HG03565 (cell line): ENCODE measurements around the gene ELAVL3.
"Not testable (repeated sequence)": the region's sequence is repeated elsewhere in the genome, so short reads cannot be mapped to it uniquely, and the experiment has no call there.

ENCODE experiments used
- ATAC-seq: cut with Tn5 transposase; IDR thresholded peaks from one replicate; pipeline ENCODE4 v1.9.1; 2021; ENCODE audit warnings: mild to moderate bottlenecking, moderate library complexity; ENCODE audit not compliant: unreplicated experiment

ELAVL3 gene

DNA sequence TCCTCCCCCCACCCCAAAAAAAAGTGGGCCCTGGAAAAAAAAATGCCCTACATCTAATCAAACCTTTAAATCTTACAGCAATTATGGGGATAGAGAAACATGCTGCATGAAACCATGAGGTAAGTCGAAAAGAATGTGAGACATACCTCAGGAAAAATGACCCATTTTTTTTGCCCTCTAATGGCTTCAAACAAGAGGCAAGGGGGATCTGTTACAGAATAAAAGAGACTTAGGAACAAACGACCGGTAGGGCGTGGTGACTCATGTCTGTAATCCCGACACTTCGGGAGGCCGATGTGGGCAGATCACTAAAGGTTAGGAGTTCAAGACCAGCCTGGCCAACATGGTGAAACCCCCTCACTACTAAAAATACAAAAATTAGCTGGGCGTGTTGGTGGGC, 70.2 kb downstream of the ELAVL3 start:
- ATAC-seq: no peak

DNA sequence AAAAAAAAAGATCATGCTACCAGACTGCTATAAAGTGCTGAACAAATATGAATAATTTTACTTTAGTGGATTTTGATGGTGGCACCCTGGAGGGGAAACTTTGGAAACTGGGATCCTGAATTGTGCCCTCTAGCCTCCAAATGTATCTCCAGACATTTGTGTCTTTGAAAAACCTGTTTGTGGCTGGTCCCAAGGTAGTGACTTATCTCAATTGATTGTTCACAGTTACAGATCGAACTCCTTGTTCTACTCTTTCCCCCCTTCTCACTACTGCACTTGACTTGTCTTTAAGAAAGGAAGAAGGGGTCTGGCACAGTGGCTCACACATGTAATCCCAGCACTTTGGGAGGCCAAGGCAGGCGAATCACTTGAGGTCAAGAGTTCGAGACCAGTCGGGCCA, 72.3 kb downstream of the ELAVL3 start:
- ATAC-seq: no peak

DNA sequence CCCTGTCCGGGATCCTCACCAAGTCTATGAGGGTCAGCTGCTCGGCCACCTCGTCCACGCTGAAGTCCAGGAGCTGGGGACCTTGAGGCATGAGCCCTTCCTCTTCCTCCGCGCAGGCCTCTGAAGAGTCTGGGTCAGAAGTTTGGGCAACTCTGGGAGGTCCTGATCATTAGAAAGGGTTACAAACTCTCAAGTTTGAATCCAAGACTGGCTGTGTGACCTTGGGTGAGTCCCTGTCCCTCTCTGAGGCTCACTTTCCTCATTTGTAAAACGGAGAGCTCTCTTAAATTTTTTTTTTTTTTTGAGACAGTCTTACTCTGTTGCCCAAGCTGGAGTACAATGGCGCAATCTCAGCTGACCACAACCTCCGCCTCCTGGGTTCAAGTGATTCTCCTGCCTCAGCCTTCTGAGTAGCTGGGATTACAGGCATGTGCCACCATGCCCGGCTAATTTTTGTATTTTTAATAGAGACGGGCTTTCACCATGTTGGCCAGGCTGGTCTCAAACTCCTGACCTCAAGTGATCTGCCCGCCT, 74.1 kb downstream of the ELAVL3 start:
- not testable (repeated sequence) for ATAC-seq

DNA sequence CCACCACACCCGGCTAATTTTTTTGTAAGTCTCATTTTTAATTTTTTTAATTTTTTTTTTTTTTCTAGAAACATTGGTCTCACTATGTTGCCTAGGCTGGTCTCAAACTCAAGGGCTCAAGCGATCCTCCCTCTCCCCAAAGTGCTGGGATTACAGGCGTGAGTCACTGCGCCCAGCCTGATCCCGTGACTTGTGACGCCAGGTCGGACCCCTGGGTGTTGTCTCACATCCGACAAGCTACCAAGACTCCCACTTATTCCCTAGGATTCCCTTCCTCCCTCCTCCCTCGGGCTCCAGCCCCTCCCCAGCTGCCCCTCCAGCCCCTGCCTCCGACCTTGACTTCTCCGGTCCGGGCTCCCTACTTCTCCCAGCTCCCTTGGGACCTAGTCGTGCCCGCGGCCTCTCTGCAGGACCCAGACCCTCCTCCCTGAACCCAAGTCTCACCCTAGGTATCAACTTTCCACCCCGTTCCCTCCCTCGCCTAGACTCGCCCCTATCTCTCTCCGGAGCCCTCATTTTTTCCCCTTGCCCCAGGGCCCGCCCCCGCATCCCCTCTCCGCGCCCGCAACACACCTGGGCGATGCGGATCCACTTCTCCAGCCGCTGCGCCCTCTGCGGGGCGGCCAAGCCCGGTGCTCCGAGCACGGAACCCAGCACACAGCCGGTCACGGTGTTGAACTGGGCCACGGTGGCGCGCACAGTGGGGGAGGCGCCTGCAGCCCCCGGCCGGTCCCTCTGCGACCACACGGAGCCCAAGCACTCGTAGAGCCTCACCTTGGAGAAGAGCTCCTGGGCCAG, 74.8 kb downstream of the ELAVL3 start:
- ATAC-seq: no peak

DNA sequence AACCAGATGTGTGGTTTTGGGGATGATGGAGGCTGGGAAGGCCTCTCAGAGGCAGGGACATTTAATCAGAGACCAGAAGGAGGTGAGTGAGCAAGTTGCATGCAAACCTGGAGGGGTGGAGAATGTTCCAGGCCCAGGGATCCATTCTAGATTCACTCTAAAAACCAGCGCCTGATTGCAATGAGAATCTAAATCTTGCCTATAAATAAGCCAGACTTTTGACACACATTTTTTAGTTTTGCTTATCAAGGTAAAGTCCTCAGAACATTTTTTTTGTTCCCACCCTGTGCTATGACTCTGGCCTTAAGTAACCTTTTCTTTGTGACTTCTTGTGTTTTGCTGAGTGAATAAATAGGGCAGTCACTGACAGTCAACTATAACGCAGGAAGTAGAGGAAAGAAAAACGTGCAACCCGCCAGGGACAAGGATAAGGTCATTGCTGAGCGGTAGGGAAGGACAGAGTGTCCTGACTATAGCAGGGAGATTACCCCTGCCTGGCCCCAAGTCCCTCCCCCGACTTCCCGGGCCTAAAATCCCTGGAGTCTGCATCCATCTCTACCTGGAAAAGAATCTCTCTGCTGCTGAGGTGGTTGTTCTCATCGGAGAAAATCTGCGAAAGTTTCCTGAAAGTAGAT, 76.1 kb downstream of the ELAVL3 start:
- no peak for ATAC-seq

DNA sequence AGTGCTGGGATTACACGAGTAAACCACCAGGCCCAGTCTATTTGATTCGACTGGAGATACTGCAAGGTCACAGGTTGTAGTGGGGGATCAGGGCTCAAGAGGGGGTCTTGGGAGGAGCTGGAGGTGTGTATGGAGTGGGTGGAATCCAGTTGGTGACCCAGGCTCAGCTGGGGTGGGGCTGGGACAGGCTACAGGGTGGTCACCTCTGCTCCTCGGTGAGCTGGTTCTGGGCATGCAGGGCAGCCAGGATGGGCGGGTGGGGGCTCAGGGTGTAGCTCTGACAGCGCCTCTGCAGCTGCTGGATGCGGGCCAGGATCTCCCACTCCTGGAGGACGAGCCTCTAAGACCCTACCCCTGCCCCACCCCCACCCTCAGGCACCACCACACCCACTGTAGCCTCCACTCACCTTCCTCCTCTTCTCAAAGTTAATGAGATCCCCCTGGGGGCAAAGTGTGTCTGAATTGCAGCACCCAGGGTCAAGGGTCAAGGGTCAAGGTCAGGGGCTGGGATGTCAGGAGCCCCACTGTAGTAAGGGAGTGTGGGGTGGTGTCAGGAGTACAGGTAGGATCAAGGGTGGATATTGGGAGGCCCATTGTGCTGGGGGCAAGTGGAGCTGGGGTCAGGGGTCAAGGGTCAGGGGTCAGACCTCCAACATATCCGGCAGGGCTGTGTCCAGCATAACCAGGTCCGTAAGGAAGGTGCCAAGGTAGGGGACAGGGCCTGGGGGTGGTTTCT, 78.9 kb downstream of the ELAVL3 start:
- no peak for ATAC-seq
